Transverse colon (tissue), 4 donors: ENCODE results near the gene ICA1. TPM values are rescaled to one million over a fixed set of nuclear protein-coding genes. Genes with fewer than 3 reads are reported as not detected.
A peak's percentile ranks its signal among the peaks of the same experiment; 100 is the strongest.

ENCODE experiments used
- DNase-seq: peaks from one replicate; pipeline ENCODE4 v3.0.0-alpha.2; 2019
- H3K27ac ChIP-seq, 4 donors: fragments of 200-600 bp; sonication (generic); 2 replicates each; pipeline ENCODE4 v1.5.1; 2016 to 2018; ENCODE audit warnings: inconsistent platforms in 4 of 4
- H3K27me3 ChIP-seq: fragments of 200-600 bp; sonication (generic); 2 replicates; pipeline ENCODE4 v1.5.1; 2017; ENCODE audit warnings: inconsistent platforms
- H3K36me3 ChIP-seq, 4 donors: fragments of 200-600 bp; sonication (generic); 2 replicates each; pipeline ENCODE4 v1.5.1; 2017 to 2019; ENCODE audit warnings: inconsistent platforms in 4 of 4
- H3K4me1 ChIP-seq, 4 donors: fragments of 200-600 bp; sonication (generic); 2 replicates each; pipeline ENCODE4 v1.5.1; 2017 to 2020; ENCODE audit warnings: inconsistent platforms in 4 of 4
- H3K4me3 ChIP-seq, 4 donors: fragments of 200-600 bp; sonication (generic); 1 replicate in 1 of 4; 2 replicates in 3 of 4; pipeline versions ENCODE4 v1.5.1 to v1.6.1; 2017 to 2019; ENCODE audit warnings: inconsistent platforms in 4 of 4
- H3K9me3 ChIP-seq, 2 donors: fragments of 200-600 bp; sonication (generic); 2 replicates each; pipeline ENCODE4 v1.5.1; 2017 to 2019; ENCODE audit warnings: inconsistent platforms in 2 of 2
- CTCF ChIP-seq, 5 experiments: fragments of 200-600 bp in 3 of 5; fragments of 450-650 bp in 2 of 5; sonication (generic) in 3 of 5; IDR thresholded peaks; 1 replicate in 2 of 5; 2 replicates in 3 of 5; pipeline ENCODE4 v1.5.1; 2016 to 2017; ENCODE audit warnings: antibody characterized with exemption in 5 of 5, inconsistent platforms in 3 of 5, mild to moderate bottlenecking in 2 of 5, moderate library complexity in 1 of 5
- EP300 ChIP-seq: sonication (generic); formaldehyde crosslinking; IDR thresholded peaks from one replicate; pipeline ENCODE4 v1.6.1; 2017; ENCODE audit warnings: antibody characterized with exemption, low read depth
- POLR2A ChIP-seq: fragments of 450-650 bp; IDR thresholded peaks from one replicate; pipeline ENCODE4 v1.6.1; 2016; ENCODE audit warnings: antibody characterized with exemption, mild to moderate bottlenecking, moderate library complexity
- POLR2AphosphoS5 ChIP-seq, 3 donors: sonication (generic); formaldehyde crosslinking; IDR thresholded peaks; one replicate each; pipeline ENCODE4 v1.6.1; 2016; ENCODE audit warnings: antibody characterized with exemption in 3 of 3
- WGBS, 2 donors: methylation state at CpG; one replicate each; pipeline ENCODE4 v1.1.5; 2018; ENCODE audit warnings: low coverage in 1 of 2; 5-methylcytosine and 5-hydroxymethylcytosine counted together
- in situ Hi-C, 4 donors: fragments of 200-750 bp; cut with MboI; loops; one replicate each; pipeline versions ENCODE4 v1.15.0 to v1.15.1; 2017; ENCODE audit warnings: low sequenced_read_pairs in 3 of 4, low pct_ligation_motif_present in 1 of 4, low pct_unique_long_range_greater_than_20kb in 1 of 4
- intact Hi-C: fragments of 100-400 bp; cut with DNase I; formaldehyde crosslinking; loops from one replicate; pipeline ENCODE4 v1.15.1; 2023; ENCODE audit warnings: low total_unique reads
- total RNA-seq, 4 donors: library from RNA; depleted of rRNA; stranded (reverse); fragments of >200 nt; gene quantifications; one replicate each; pipeline ENCODE4 v1.1.0, GENCODE V29; 2016

ICA1 gene
- total RNA-seq, 4 donors from 2014 or later = 47.9 to 79.4 (median 54.3) TPM

GRCh38 chr7:8284606-8285005 is 22.6 kb upstream of the ICA1 start:
- in situ Hi-C loops = no loop called here
- TF ChIP-seq POLR2AphosphoS5 (IDR thresholded peaks at IDR 0.05) (no peak), CTCF (IDR thresholded peaks at IDR 0.05) (no peak), EP300 (no peak), POLR2A (no peak)
- H3K27me3 ChIP-seq = no peaks in the 10 kb centered on the region
- H3K4me1 ChIP-seq = no peaks in the 10 kb centered on the region
- 36 to 49% methylated on average over 1 of the region's 1 CpG for WGBS, 2 donors
- intact Hi-C loops = no loop called here
- peak; percentile 64 for DNase-seq
- no peak overlapping the region for H3K27ac ChIP-seq
- H3K4me3 ChIP-seq = no peak overlapping the region
- no peaks in the 10 kb centered on the region for H3K36me3 ChIP-seq
- no peaks in the 10 kb centered on the region for H3K9me3 ChIP-seq

DNA sequence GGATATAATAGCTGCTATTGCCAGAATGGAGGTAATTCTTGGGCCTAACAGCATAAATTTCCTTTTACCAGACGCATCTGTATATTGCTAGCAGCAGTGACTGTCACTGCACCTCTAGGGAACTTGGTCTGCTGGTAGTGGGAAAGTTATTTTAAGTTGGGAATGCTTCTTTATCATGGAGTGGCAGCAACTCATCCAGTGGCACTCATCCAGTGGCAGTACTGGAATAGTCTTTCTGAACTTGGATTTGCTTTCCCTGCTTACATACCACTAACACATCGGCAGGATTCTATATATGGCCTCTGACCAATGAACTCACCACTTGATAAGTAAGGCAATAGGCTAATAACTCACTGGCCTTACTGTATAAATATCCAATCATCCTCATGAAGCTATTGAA is 22.0 kb upstream of the ICA1 start:
- Histone ChIP-seq H3K9me3 (no peaks in the 10 kb centered on the region), H3K4me1 (no peaks in the 10 kb centered on the region), H3K27ac (no peak overlapping the region), H3K4me3 (no peak overlapping the region), H3K36me3 (no peaks in the 10 kb centered on the region), H3K27me3 (no peaks in the 10 kb centered on the region)
- 76 to 80% methylated on average over 1 to 2 of the region's 2 CpGs for WGBS, 2 donors
- no peak for TF ChIP-seq POLR2AphosphoS5 (IDR thresholded peaks at IDR 0.05)
- no peak for TF ChIP-seq CTCF (IDR thresholded peaks at IDR 0.05)
- no peak for TF ChIP-seq EP300
- no peak for TF ChIP-seq POLR2A
- intact Hi-C loops (no loop called here), in situ Hi-C loops (no loop called here)
- no peak for DNase-seq

- intact Hi-C loops = no loop called here
- TF ChIP-seq EP300 (no peak), CTCF (IDR thresholded peaks at IDR 0.05) (no peak), POLR2AphosphoS5 (IDR thresholded peaks at IDR 0.05) (no peak), POLR2A (no peak)
- no peaks in the 10 kb centered on the region for H3K9me3 ChIP-seq
- H3K4me1 ChIP-seq = no peaks in the 10 kb centered on the region
- WGBS, 2 donors = 67 to 81% methylated on average over 1 to 2 of the region's 2 CpGs
- H3K27me3 ChIP-seq = no peaks in the 10 kb centered on the region
- H3K27ac ChIP-seq = no peak overlapping the region
- no peaks in the 10 kb centered on the region for H3K36me3 ChIP-seq
- H3K4me3 ChIP-seq = no peak overlapping the region
- in situ Hi-C loops = no loop called here
- DNase-seq = no peak
These were observed 20.9 kb upstream of the ICA1 start for GRCh38 chr7:8282871-8283270.

GRCh38 chr7:8282162-8282561 is 20.2 kb upstream of the ICA1 start:
- TF ChIP-seq EP300 (no peak), CTCF (IDR thresholded peaks at IDR 0.05) (no peak), POLR2AphosphoS5 (IDR thresholded peaks at IDR 0.05) (no peak), POLR2A (no peak)
- H3K4me3 ChIP-seq = no peak overlapping the region
- no peak for DNase-seq
- in situ Hi-C loops = no loop called here
- intact Hi-C loops = no loop called here
- H3K27ac ChIP-seq = no peak overlapping the region
- H3K4me1 ChIP-seq = no peaks in the 10 kb centered on the region
- H3K36me3 ChIP-seq = no peaks in the 10 kb centered on the region
- WGBS, 2 donors = 88 to 100% methylated on average over 1 to 3 of the region's 3 CpGs
- no peaks in the 10 kb centered on the region for H3K27me3 ChIP-seq
- H3K9me3 ChIP-seq = no peaks in the 10 kb centered on the region
